Activated gamma-delta T cell (primary cell): Measurements from ENCODE around the gene LIN52.
"Not testable (repeated sequence)": the region's sequence is repeated elsewhere in the genome, so short reads cannot be mapped to it uniquely, and the experiment has no call there.

Experiments
- DNase-seq: peaks from one replicate; lab custom pipeline; 2025; lab: John Stamatoyannopoulos, UW

The LIN52 gene

GRCh38 chr14:74109369-74109768, 24.6 kb downstream of the LIN52 start:
- DNase-seq = no peak

DNA sequence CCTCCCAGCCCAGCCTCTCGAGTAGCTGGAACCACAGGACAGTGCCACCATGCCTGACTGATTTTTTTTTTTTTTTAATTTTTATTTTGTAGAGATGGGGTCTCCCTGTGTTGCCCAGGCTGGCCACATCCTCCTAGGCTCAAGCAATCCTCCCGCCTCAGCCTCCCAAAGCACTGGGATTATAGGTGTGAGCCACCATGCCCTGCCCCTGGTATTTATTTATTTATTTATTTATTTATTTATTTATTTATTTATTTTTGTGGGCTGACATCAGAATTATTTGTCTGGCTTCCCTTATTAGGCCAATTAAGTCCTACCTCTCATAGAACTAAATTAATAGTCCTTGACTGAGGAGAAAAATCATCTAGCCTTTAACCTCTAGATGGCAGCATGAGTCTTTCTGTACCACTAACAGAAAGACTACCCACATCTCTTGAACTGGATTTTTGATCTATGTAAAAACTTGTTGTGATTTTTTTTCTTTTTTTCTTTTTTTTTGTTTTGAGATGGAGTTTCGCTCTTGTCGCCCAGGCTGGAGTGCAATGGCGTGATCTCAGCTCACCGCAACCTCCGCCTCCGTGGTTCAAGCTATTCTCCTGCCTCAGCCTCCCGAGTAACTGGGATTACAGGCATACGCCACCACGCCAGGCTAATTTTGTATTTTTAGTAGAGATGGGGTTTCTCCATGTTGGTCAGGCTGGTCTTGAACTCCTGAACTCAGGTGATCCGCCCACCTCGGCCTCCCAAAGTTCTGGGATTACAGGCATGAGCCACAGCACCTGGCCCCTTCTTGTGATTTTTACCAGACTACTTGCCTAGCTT, 26.9 kb downstream of the LIN52 start:
- DNase-seq = not testable (repeated sequence)

DNA sequence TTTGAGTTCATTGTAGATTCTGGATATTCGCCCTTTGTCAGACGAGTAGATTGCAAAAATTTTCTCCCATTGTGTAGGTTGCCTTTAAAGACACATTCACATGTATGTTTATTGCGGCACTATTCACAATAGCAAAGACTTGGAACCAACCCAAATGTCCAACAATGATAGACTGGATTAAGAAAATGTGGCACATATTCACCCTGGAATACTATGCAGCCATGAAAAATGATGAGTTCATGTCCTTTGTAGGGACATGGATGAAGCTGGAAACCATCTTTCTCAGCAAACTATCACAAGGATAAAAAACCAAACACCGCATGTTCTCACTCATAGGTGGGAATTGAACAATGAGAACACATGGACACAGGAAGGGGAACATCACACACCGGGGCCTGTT, 40.7 kb downstream of the LIN52 start:
- DNase-seq = not testable (repeated sequence)

DNA sequence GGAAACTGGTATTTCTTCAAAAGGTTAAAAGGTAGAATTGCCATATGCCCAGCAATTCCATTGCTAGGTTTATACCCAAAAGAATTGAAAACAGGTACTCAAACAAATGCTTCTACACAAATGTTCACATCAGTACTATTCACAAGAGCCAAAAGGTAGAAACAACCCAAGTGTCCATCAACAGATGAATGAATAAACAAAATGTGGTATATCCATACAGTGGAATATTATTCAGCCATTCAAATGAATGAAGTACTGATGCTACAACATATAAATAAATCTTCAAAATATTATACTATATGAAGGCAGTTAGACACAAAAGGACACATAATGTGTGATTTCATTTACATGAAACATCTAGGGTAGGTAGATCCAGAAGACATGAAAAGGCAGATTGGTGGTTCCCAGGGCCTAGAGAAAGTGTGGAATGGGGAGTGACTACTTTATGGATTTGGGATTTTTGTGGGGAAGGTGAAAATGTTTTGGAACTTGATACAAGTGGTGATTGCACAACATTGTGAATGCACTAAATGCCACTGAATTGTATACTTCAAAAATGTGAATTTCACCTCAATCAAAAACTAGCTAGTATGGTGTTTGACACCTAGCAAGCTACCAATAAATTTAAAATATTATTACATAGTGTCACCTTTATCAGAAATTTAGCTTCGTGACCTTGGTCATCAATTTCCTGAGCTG, 41.7 kb downstream of the LIN52 start:
- DNase-seq = no peak

- no peak for DNase-seq
Measured at GRCh38 chr14:74127634-74128033, 42.9 kb downstream of the LIN52 start.

GRCh38 chr14:74133833-74134481, 49.2 kb downstream of the LIN52 start:
- no peak for DNase-seq

DNA sequence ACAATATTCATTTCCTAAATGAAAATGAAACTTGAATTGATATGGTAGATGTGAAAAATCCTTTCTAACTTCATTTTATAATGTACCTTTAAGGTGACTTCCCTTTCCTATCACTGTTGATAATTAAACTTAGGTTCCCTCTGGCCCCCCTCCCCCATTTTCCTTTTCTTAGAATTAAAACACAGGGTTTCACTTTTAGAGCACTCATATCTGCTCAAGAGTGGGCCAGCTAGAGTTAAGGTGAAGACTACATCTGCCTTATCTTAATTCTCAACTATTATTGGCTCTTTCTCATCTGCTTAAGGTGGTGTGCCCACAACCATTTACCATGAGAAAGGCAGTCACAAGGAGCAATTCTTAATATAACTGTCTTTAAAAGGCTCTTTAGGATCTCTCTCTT, 49.7 kb downstream of the LIN52 start:
- DNase-seq = no peak

DNA sequence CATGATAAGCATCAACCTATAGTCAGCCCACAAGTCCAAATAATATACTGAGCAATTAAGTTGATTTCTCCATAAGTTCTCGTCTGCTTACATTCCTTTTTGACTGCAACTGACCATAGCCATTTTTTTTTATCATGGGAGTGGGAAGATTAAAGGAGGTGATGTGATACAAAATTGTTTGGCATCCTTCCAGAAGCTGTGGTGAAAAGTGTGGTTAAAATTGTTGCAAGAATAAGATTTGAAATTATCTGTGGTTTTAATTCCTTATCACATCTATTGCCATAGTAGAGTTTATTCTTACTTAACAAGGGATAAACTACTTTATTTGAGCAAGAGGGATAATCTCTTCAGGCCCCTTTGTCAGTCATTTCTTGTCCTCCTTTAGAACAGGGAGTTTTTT, 50.7 kb downstream of the LIN52 start:
- DNase-seq = no peak

- DNase-seq = no peak
Measured at GRCh38 chr14:74140374-74140850, 55.7 kb downstream of the LIN52 start.

- DNase-seq = no peak
Measured at GRCh38 chr14:74141703-74142102, 56.9 kb downstream of the LIN52 start.

DNA sequence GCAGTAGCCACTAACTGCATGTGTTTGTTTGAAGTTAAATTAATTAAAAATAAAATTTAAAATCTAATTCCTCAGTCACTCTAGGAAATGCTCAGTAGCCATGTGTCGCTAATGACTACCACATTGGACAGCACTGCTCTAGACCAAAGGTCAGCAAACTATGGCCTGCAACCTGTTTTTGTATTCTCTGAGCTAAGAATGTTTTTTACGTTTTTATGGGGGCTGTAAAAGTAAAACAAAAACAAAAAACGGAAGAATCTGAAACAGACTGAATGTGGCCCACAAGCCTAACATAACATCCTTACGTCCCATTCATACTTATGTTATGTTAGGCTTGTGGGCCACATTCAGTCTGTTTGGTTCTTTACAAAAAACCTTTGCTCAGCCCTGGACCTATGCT, 57.8 kb downstream of the LIN52 start:
- no peak for DNase-seq

DNA sequence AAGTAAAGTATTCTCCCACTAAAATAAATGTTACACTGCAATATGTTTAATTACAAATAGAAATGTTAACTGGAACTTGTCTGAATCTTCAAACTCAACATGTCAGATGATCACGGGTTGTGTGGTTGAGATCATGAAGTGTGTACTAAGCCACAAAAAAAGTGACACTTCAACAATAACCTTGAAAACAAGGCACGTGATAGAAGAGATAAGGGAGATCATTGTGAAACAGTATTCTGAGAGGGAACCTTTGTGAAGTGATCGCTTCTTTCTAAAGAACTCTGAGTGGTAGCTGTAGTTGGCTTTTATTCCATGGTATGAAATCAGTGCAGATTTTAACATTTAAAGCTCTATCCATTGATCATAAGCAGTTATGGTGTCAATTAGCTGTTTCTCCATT, 60.0 kb downstream of the LIN52 start:
- no peak for DNase-seq

DNA sequence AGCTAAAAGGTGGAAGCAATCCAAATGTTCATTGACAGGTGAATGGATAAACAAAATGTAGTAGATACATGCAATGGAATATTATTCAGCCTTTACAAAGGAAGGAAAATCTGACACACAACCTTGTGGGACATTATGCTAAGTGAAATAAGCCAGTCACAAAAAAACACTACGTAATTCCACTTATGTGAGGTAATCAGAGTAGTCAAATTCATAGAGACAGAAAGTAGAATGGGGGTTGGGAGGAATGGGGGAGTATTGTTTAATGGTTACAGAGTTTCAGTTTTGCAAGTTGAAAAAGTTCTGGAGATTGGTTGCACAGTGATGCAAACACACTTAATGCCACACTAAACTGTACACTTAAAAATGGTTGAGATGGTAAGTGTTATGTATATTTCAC, 62.8 kb downstream of the LIN52 start:
- DNase-seq = no peak

- no peak for DNase-seq
Measured at GRCh38 chr14:74148705-74149104, 63.9 kb downstream of the LIN52 start.

- no peak for DNase-seq
Measured at GRCh38 chr14:74155287-74155686, 70.5 kb downstream of the LIN52 start.

DNA sequence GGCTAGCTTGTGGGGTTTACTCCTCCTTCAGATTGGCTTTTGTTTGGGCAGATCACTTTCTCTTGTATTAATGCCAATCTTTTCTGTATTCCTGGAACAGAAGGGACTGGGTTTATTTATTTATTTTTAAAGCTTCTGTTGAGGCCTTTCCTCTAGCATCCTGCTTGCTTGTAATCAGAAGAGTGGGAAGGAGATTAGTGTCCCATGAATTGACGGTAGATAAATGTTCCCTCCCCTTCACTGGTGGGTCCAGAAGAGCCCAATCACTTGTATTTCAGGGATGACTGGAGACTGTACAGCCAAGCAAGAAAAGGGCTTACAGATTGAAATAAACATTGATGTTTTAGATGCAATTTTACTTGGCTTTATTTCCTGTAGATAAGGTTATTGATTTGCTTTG, 71.0 kb downstream of the LIN52 start:
- no peak for DNase-seq

- no peak for DNase-seq
Measured at GRCh38 chr14:74160763-74161162, 76.0 kb downstream of the LIN52 start.

DNA sequence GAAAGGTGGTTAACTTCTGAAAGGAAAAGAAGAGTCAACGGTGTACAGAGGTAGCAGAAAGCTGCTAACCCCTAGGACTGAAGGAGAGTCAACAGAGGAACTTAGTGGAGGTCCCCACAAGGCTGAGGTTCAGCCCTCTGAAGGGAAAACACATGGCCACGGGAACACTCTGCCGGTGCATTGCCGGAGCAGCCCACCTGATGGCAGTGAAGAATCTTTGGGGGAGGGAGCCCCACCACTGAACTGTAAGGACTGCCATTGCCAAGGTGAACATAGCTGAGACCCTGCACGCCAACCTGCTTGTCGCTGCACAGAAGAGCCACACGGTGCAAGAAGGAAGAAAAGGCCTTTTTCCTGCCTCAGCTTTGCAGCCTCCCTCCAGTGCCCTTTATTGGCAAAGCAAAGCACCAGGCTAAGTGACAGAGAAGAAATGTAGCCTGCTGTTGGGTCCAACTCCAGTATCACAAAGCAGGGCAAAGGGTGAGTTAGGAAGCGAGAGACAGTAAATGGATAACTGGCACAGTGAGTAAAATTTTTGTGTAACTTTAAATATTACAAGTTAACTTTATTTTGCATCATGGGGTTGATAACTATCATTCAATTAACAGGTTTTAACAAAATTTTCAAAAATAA, 76.9 kb downstream of the LIN52 start:
- no peak for DNase-seq

DNA sequence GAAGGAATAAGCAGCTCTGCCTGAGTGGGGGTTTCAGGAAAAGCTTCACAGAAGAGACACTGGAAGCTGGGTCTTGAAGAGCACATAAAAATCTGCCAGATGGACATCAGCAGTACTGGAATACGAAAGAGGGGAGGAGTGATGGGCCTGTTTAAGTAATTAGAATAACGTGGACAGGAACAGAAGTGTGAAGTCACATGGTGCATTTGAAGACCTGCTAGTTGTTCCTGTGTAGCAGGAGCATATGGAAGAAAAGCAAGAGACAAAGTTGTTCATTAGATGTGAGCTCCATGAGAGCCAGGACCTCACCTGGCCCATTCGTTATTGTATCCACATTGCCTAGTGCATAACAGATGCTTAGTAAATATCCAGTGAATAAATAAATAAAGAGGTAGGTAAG, 85.2 kb downstream of the LIN52 start:
- no peak for DNase-seq

DNA sequence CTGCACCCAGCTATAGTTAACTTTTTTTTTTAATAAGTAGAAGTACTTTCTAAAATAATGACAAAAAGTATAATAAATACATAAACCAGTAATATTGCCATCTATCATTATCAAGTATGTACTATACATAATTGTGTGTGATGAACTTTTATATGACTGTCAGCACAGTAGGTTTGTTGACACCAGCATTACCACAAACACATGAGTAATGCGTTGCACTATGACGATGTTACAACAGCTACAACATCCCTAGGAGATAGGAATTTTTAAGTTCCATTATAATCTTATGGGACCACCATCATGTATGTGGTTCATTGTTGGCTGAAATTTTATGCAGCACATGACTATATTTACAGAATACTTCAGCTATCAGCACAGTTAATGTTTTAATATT, 91.6 kb downstream of the LIN52 start:
- DNase-seq = no peak

DNA sequence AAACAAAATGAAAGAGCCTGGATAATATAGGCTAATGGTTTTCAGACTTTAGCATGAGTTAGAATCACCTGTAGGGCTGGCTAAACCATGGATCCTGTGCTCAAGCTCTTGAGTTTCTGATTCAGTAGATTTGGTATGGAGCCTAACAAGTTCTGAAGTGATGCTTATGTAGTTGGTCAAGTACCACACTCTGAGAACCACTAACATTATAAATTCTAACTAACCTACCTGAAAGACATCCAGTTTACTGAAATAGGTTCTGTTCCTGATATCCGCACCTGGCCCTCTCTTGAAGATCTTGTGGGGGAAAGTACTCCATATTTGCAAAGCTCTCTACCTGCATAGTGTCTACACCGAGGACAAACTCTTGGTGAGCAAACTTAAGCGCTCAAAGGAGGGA, 95.1 kb downstream of the LIN52 start:
- DNase-seq = no peak

DNA sequence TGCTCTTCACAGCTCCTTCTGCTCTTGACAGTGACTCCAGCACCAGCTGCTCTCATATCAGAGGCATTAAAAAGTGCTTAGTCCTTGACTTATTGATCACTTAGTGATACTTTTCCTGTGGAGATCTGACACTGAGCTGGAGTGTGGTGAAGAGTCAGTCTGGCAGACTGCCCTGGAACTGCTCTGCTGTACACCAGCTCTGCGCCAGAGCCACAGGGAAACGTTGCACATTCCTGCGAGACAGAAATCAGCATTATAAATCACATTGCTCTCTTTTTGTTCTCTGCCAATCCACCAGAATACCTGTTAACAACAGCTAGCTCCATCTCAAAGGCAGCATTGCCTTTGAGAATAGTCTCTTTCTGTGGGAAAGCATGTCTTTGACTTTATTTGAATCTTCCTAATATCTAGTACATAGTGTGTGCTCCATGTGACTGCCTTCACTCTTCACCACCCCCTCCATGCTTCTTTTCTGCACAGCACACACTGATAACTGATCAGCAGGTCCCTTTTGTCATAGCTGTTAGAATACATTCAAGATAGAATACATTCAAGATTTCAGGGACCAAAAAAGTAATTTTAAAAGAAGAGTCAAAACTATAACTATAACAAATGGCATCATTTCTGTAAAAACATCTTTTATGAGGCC, 106.3 kb downstream of the LIN52 start:
- no peak for DNase-seq
